CD4-positive, alpha-beta T cell treated with Interleukin-1 beta for 1 hour (primary cell): Measurements from ENCODE around the gene SARS2.

Experiments
- DNase-seq, 2 donors: peaks; one replicate each; pipeline ENCODE4 v3.0.0-alpha.2; 2020 to 2022

Gene SARS2

DNA sequence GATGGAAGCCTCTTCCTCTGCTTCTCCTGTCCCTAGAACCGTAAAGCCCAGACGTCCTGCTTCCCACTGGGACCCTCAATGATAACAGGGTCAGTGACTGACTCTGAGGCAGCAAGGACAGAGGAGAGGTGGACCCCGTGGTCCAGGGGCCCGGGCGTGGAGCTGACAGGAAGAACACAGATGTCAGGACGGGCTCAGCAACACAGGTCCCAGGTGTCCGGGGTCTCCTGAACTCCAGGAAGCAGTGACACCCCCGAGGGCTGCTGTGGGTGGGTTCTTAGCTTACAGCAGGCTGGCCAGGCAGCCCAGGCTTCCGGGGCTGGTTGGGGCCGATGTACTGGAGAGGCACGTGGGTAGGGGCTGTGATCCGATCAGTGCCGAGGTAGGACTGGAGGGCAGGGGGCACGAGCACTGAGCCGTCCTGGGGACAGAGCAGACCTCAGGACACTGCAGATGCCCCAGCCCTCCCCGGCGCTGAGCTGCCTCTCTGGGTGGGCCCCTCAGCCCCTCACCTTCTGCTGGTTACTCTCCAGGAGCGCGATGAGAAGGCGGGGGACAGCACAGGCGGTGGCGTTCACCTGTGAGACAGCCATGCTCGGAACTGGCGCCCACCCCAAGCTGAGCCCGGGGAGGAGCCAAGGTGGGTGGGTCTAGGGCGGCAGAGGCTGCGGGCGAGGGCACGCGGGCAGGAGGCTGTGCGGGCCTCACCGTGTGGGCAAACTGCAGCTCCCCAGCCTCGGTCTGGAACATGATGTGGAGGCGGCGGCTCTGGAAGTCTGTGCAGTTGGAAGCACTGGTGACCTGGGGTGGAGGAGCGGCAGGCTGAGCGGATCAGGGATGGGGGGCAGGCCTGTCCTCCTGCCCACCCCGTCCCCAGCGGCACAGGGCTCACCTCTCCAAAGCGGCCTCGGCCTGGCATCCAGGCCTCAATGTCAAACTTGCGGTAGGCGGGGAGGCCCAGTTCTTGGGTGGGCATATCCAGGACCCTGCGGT lies 14.9 kb downstream of the SARS2 start:
- no peak for DNase-seq

GRCh38 chr19:38913958-38914357 lies 16.6 kb downstream of the SARS2 start:
- no peak for DNase-seq

DNA sequence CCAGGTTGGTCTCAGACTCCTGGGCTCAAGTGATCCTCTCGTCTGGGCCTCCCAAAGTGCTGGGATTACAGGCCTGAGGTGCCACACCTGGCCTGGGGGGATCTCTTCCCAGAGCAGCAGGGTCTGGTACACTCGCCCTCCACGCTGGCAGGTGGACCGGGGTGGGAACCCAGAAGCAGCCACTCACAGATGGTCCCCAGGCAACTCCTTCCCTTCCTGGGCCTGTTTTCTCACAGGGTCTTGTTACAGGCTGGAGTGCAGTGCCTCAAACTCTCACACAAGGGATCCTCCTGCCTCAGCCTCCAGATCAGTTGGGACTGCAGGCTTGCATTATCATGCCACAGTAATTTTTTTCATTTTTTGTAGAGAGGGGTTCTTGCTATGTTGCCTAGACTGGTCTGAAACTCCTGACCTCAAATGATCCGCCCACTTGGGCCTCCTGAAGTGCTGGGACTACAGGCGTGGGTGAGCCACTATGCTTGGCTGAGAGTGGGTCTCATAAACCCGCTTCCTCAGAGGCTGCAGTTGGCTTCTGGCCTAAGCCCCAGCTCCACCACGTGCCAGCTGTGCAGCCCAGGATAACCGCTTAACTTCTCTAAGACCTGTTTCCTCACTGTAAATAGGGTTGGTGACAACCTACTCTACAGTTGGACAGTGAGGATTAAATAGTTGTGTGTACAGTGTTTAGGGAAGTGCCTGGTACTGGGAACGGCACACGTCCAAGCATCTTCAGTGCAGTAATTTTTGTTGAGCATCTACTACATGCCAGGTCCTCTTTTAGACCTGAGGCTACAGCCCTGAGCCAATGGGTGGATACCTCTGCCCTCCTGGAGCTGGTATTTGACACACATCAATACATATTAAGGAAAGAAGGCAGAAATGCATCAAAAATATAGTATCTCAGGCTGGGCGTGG lies 17.7 kb downstream of the SARS2 start:
- DNase-seq = no peak

DNA sequence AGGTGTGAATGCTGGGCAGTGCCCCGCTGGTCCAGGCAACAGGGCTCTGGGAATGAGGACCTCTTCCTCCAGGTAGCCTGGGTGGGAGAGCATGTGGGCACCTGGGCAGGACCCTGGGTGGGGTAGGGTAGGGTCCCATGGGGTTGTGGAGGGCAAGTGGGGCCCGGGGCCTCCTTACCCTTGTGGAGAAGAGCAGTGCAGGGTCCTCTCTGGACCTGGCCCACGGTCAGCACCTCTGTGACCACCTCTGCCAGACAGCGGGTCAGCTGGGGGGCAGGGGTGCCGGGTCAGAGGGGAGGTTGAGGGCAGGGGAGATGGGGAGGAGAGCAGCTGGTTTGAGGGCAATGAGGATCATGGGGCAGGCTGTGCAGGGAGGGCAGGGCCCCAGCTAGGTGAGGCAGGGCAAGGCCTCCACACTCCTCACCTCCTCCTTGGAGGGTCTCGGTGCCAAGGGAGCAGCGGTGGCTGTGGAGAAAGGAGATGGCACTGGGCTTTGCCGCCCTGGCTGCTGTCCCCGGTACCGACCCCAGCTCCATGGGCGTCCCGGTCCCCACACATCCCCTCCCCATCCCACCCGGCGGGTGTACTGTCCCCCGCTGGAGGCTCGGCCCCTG lies 19.1 kb downstream of the SARS2 start:
- DNase-seq = no peak

GRCh38 chr19:38910488-38910887 lies 20.1 kb downstream of the SARS2 start:
- no peak for DNase-seq

DNA sequence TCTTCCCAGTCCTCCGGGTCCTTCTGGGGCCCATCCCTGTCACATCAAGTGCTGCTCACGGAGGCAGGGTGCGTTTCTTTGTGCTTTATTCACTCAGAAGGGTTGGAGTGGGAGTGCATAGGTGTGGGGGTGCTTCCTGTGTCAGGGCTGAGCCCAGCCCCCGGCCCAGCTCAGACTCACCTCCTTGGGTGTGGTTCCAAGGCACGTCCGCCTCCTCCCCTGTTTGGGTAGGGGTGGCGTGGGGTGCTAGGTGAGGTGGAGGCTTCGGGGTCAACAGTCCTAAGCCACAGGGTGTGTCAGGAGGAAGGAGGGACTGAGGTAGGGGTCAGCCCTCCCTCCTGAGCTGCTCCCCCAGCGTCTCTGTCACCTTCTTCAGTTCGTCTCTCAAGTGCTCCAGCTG lies 21.7 kb downstream of the SARS2 start:
- DNase-seq = peak in 1 of 2 donors; percentile 9

DNA sequence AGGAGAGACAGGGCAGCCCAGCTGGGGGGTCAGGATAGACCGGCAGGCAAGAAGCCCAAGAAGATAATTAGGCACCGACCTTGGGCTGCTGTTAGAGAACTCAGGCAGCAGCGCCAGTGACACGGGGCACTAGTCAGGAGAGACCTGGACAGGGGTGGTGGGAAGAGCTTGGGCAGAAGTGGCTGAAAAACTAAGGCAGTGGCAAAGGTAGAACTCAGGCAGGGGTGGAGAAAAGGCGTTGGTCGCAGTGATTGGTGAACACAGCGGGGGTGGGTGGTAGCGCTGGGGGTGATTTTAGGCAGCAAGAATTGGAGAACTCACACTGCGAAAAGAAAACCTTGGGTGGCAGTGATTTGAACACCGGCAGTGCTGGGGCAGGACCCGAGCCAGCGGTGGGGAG lies 22.9 kb downstream of the SARS2 start:
- no peak for DNase-seq

- DNase-seq = no peak
These were observed 23.3 kb downstream of the SARS2 start for GRCh38 chr19:38907227-38907626.

GRCh38 chr19:38905620-38906019 lies 24.9 kb downstream of the SARS2 start:
- no peak for DNase-seq

DNA sequence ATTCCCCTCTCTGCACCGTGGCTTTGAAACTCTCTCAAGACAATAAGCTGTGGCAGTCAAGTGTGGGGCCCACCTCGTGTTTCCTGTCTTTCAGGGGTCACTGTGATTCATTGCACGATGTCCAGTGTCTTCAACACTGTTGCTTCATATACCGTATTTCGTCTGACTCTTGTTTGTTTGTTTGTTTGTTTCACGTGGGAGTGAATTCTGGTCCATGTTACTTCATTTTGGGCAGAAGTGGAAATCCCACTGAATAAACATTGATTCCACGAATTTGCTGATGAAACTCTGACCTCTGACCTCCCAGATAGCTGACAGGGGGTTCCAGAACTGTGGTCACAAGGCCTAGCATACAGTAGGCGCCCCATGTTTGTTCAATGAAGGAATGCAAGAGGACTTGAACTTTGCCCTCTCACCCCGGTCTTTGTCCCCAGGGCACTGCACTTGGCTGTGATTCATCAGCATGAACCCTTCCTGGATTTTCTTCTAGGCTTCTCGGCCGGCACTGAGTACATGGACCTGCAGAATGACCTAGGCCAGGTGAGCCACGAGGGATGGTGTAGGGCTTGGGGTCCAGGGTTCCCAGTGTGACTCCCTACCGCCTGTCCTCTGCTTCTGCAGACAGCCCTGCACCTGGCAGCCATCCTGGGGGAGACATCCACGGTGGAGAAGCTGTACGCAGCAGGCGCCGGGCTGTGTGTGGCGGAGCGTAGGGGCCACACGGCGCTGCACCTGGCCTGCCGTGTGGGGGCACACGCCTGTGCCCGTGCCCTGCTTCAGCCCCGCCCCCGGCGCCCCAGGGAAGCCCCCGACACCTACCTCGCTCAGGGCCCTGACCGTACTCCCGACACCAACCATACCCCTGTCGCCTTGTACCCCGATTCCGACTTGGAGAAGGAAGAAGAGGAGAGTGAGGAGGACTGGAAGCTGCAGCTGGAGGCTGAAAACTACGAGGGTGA lies 25.7 kb downstream of the SARS2 start:
- no peak for DNase-seq

GRCh38 chr19:38901683-38902082 lies 28.9 kb downstream of the SARS2 start:
- DNase-seq = no peak

DNA sequence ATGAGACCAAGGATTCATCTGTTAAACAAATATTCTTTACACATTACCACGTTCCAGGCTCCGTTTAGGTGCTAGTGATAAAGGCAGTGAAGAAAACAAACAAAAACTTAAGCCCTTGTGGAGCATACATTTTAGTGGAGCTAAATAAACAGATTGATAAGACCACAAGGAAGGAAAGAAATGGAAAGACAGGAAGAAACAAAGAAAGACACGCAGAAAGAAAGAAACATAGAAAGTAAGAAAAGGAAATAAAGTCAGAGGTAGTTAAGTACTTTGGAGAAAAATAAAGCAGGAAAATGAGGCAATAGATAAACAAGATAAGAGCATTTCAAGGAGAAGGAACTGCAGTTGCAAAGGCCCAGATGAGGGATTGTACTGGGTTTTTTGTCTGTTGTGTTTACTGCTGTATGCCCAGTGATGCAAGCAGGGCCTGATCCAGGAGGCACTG lies 29.8 kb downstream of the SARS2 start:
- DNase-seq = no peak

DNA sequence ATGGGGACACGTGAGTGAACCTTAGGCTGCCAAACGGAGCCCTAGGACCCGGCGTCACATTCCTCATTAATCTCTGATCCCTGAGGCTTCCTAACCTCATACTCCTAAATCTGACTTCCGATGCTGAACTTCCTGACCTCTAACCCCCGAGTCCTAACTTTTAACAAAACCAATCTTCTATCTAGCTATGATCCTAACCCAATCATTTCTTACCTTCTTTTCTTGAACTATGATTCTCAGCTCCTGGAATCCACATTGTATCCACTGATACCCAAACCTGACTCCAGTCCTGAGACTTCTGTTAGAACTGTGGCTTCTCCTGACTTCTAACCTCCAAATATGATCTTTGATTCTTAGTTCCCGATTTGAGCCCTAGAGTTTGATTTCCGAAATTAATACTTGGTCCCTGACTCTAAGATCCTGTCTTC lies 30.3 kb downstream of the SARS2 start:
- no peak for DNase-seq

- DNase-seq = peak; percentile 100
These were observed 30.9 kb downstream of the SARS2 start, which contains the start of the genes NFKBIB and SIRT2 for GRCh38 chr19:38899447-38900201. Gene NFKBIB, plus strand, starts transcription at chr19:38899969. Its CDS starts 64 bp downstream, at chr19:38900033. Gene SIRT2, minus strand, starts transcription at chr19:38899618. Its CDS starts 97 bp downstream, at chr19:38899521.

DNA sequence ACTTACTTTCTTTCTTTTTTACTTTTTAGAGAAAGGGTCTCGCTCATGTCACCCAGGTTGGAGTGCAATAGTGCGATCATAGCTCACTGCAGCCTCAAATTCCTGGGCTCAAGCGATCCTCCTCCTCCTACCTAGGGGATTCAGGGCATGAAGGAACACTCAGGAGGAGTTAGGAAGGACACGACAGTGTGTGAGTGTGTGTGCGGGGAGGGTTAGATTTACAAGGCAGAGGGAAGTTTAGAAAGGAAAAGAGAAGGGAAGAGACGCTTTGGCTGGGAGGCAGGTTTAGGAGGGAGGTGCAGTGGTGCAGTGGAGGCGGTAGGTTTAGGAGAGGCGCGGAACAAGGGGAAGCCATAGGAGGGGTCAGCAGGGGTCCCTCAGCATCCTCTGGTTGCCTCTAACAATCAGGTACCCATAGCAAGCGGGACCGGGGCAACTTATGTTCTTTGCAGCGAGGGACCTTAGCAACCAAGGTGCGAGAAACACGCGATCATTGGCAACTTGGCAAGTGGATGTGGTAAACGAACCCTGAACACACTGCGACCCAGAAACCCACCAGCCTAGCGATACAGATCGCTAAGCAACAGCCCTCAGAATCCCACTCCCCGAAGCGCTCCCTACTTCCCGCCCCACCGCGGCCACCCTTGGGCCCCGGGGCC lies 31.6 kb downstream of the SARS2 start:
- DNase-seq = no peak

GRCh38 chr19:38894968-38895367 lies 35.6 kb downstream of the SARS2 start:
- DNase-seq = no peak

DNA sequence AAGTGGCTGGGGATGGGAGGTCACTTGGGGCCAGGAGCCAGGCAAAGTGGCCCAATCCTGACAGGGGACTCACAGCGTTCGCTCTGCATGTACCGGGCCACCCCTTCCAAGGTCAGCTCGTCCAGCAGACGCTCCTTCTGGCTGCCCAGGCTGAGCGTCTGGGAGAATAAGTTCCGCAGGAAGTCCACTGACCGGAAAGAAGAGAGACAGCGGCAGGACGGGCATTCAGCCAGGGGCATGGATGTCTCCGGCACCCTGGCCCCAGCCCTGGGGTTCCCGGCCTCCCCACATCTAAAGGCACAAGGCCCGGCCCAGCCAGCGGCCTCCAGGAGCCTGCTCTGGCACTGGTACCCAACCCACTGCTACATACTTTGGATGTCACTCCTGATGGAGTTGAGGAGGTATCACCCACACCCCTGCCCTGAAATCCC lies 37.2 kb downstream of the SARS2 start:
- no peak for DNase-seq

DNA sequence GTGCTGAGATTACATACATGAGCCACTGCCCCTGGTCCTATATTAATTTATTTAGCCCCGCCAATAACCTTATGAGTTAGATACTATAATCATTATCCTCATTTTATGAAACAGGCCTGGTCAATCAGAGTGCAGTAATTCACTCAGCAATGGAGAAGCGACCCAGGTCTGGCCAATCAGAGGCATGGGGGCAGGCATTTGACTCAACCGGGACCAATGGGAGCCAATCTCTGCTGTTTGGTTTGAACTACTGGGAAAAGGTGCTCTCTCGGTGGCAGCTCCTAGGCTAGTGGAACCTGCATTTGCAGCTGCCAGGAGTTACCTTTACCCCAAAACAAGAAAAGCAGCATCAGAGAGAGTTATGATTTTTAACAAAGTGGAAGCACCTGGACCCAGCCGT lies 37.7 kb downstream of the SARS2 start:
- DNase-seq = no peak

DNA sequence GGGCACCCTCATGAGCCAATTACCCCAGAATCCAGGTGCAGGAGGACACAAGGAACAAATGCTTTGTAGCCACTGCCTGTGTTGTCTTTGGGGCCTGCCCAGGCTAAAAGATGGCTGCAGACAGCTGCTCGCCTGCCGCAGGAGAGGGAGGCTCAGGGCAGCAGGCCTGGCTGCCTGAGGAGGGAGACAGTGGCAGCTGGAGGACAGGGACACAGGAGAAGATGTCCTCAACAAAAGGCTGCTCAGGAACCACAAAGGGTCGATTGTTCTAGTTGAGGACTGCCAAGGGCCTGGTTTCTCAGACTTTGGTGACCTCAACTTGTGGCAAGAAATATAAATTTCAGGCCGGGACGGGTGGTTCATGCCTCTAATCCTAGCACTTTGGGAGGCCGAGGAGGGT lies 38.8 kb downstream of the SARS2 start:
- DNase-seq = no peak

- DNase-seq = no peak
These were observed 39.9 kb downstream of the SARS2 start for GRCh38 chr19:38890686-38891085.
